Peyer's patch (tissue), 4 donors: ENCODE results near the gene CABP7. TPM values are rescaled to one million over a fixed set of nuclear protein-coding genes. Genes with fewer than 3 reads are reported as not detected.

Source experiments
- DNase-seq, 3 donors: peaks; one replicate each; pipeline ENCODE4 v3.0.0-alpha.2; 2017 to 2019
- H3K27ac ChIP-seq, 4 donors: fragments of 200-600 bp; sonication (generic); one replicate each; pipeline ENCODE4 v1.5.1; 2016 to 2019
- H3K27me3 ChIP-seq, 2 donors: fragments of 200-600 bp; sonication (generic); one replicate each; pipeline ENCODE4 v1.5.1; 2019
- H3K36me3 ChIP-seq, 3 donors: fragments of 200-600 bp; sonication (generic); one replicate each; pipeline ENCODE4 v1.5.1; 2016 to 2019
- H3K4me1 ChIP-seq, 4 donors: fragments of 200-600 bp; sonication (generic); one replicate each; pipeline ENCODE4 v1.5.1; 2016 to 2019
- H3K4me3 ChIP-seq, 4 donors: fragments of 200-600 bp; sonication (generic); 1 replicate in 3 of 4; 2 replicates in 1 of 4; pipeline ENCODE4 v1.5.1; 2016 to 2019; ENCODE audit warnings: mild to moderate bottlenecking in 1 of 4
- H3K9me3 ChIP-seq, 4 donors: fragments of 200-600 bp; sonication (generic); one replicate each; pipeline ENCODE4 v1.5.1; 2016 to 2019; ENCODE audit warnings: mild to moderate bottlenecking in 1 of 4
- CTCF ChIP-seq, 6 experiments: fragments of 450-650 bp in 4 of 6; fragments of 200-600 bp in 2 of 6; sonication (generic) in 1 of 6; IDR thresholded peaks; one replicate each; pipeline ENCODE4 v1.5.1; 2017 to 2019; ENCODE audit warnings: antibody characterized with exemption in 6 of 6, mild to moderate bottlenecking in 3 of 6, moderate library complexity in 1 of 6
- POLR2A ChIP-seq, 2 donors: fragments of 450-650 bp; IDR thresholded peaks; one replicate each; pipeline ENCODE4 v1.5.1; 2017; ENCODE audit warnings: antibody characterized with exemption in 2 of 2, mild to moderate bottlenecking in 2 of 2, moderate library complexity in 2 of 2
- total RNA-seq, 4 donors: library from RNA; depleted of rRNA; stranded (reverse); fragments of >200 nt; gene quantifications; one replicate each; pipeline ENCODE4 v1.1.0, GENCODE V29; 2016

CABP7 gene
- total RNA-seq, 4 donors from 2014 or later, result 1.6 to 5.8 (median 2.9) TPM

- Histone ChIP-seq H3K27me3 (no peaks in the 10 kb centered on the region), H3K36me3 (peaks cover 0 to 12% (median 0%) of the 10 kb centered on the region in 3 donors), H3K4me3 (no peak overlapping the region), H3K27ac (no peak overlapping the region), H3K9me3 (no peaks in the 10 kb centered on the region), H3K4me1 (peaks cover 0 to 9% (median 0%) of the 10 kb centered on the region in 4 donors)
- peak in 2 of 3 donors; percentile 53 to 67 for DNase-seq
- no peak for TF ChIP-seq CTCF (IDR thresholded peaks at IDR 0.05)
- TF ChIP-seq POLR2A (IDR thresholded peaks at IDR 0.05), result no peak
Observed at GRCh38 chr22:29733362-29734201, 13.8 kb downstream of the CABP7 start.

- Histone ChIP-seq H3K27me3 (no peaks in the 10 kb centered on the region), H3K36me3 (peaks cover 0 to 12% (median 0%) of the 10 kb centered on the region in 3 donors), H3K27ac (no peak overlapping the region), H3K4me1 (peaks cover 0 to 9% (median 0%) of the 10 kb centered on the region in 4 donors), H3K9me3 (no peaks in the 10 kb centered on the region), H3K4me3 (no peak overlapping the region)
- no peak for TF ChIP-seq CTCF (IDR thresholded peaks at IDR 0.05)
- TF ChIP-seq POLR2A (IDR thresholded peaks at IDR 0.05), result no peak
- DNase-seq, result no peak
Observed at GRCh38 chr22:29734406-29734805, 14.6 kb downstream of the CABP7 start.

GRCh38 chr22:29734838-29735237 is 15.0 kb downstream of the CABP7 start:
- H3K9me3 ChIP-seq, result no peaks in the 10 kb centered on the region
- H3K27me3 ChIP-seq, result no peaks in the 10 kb centered on the region
- no peak for DNase-seq
- no peak overlapping the region for H3K27ac ChIP-seq
- H3K4me1 ChIP-seq, result peaks cover 0 to 9% (median 0%) of the 10 kb centered on the region in 4 donors
- no peak overlapping the region for H3K4me3 ChIP-seq
- TF ChIP-seq POLR2A (IDR thresholded peaks at IDR 0.05) (no peak), CTCF (IDR thresholded peaks at IDR 0.05) (no peak)
- peaks cover 0 to 12% (median 0%) of the 10 kb centered on the region in 3 donors for H3K36me3 ChIP-seq

- Histone ChIP-seq H3K36me3 (peaks cover 0 to 12% (median 0%) of the 10 kb centered on the region in 3 donors), H3K9me3 (no peaks in the 10 kb centered on the region), H3K27me3 (no peaks in the 10 kb centered on the region), H3K27ac (no peak overlapping the region), H3K4me1 (peaks cover 0 to 9% (median 0%) of the 10 kb centered on the region in 4 donors), H3K4me3 (no peak overlapping the region)
- TF ChIP-seq POLR2A (IDR thresholded peaks at IDR 0.05) (no peak), CTCF (IDR thresholded peaks at IDR 0.05) (no peak)
- no peak for DNase-seq
Observed at GRCh38 chr22:29735416-29735815, 15.6 kb downstream of the CABP7 start.

- no peak for DNase-seq
- H3K9me3 ChIP-seq, result no peaks in the 10 kb centered on the region
- H3K27ac ChIP-seq, result no peak overlapping the region
- peaks cover 0 to 9% (median 0%) of the 10 kb centered on the region in 4 donors for H3K4me1 ChIP-seq
- H3K27me3 ChIP-seq, result no peaks in the 10 kb centered on the region
- H3K36me3 ChIP-seq, result peaks cover 0 to 5% (median 0%) of the 10 kb centered on the region in 3 donors
- no peak for TF ChIP-seq CTCF (IDR thresholded peaks at IDR 0.05)
- no peak for TF ChIP-seq POLR2A (IDR thresholded peaks at IDR 0.05)
- H3K4me3 ChIP-seq, result no peak overlapping the region
Observed at GRCh38 chr22:29737251-29738117, 17.7 kb downstream of the CABP7 start.
